ENCODE measurements around the gene C19orf12. TPM values are rescaled to one million over a fixed set of nuclear protein-coding genes. Genes with fewer than 3 reads are reported as not detected.

C19orf12 gene
- total and polyA plus RNA-seq, 2 of the 13 experiments (the other 11 are each of a cell fraction or from before 2014, with no cell fraction given): 17.7 to 34.4 TPM

DNA sequence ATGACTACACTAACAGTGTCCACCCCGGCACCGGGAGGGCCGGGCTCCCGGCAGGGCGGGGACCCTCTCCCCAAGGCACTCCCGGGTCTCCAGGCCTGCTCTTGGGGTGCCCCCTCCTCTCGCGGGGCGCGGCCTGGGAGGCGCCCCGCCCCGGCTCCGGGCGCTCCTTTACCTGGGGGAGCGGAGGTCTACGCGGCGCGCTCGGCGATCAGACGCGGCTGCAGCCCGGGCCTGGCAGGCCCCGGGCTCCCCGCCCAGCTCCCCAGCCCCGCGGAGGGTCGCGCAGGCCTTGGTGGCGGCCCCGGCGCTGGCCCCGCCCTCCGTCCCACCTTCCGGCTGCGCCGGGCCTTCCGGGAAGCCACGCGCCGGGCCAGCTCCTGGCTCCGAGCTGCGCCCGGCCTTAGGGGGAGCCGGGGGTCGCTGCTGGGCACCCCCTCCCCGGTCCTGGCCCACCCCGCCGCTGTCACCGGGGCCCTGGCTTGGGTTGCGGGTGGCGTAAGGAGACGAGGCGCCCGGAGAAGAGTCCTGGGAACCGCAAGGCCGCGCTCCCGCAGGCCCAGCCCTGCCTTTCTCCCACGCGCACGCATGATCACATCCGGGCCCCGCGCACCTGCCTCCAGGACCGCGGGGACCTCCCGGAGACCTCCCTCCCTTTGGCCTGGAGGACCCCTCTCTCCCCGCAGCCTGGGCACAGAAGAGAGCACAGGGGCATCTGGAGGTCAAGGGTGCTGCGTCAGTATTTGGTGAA lies at the start of gene C19orf12 (continued):
- TF ChIP-seq, protein P1, sequence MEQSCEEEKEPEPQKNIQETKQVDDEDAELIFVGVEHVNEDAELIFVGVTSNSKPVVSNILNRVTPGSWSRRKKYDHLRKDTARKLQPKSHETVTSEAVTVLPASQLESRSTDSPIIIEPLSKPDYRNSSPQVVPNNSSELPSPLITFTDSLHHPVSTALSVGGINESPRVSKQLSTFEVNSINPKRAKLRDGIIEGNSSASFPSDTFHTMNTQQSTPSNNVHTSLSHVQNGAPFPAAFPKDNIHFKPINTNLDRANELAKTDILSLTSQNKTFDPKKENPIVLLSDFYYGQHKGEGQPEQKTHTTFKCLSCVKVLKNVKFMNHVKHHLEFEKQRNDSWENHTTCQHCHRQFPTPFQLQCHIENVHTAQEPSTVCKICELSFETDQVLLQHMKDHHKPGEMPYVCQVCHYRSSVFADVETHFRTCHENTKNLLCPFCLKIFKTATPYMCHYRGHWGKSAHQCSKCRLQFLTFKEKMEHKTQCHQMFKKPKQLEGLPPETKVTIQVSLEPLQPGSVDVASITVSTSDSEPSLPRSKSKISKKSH (CRISPR knock-in tag; IDR thresholded peaks at IDR 0.05; ENCODE audit: borderline replicate concordance): no peak
- no peak for TF ChIP-seq XRCC5 (optimal IDR thresholded peaks at IDR 0.05; ENCODE audit: low read length)
- peak; percentile 65; the same call in 1 of the 2 replicates for TF ChIP-seq ZSCAN20 (CRISPR knock-in tag; IDR thresholded peaks at IDR 0.05; ENCODE audit: borderline replicate concordance)
- peak; percentile 87 for TF ChIP-seq GABPB1 (CRISPR knock-in tag; IDR thresholded peaks at IDR 0.05)
- TF ChIP-seq SRSF4 (IDR thresholded peaks at IDR 0.05; ENCODE audit: low read depth, low read length, poor library complexity, severe bottlenecking): no peak
- TF ChIP-seq, protein P2, sequence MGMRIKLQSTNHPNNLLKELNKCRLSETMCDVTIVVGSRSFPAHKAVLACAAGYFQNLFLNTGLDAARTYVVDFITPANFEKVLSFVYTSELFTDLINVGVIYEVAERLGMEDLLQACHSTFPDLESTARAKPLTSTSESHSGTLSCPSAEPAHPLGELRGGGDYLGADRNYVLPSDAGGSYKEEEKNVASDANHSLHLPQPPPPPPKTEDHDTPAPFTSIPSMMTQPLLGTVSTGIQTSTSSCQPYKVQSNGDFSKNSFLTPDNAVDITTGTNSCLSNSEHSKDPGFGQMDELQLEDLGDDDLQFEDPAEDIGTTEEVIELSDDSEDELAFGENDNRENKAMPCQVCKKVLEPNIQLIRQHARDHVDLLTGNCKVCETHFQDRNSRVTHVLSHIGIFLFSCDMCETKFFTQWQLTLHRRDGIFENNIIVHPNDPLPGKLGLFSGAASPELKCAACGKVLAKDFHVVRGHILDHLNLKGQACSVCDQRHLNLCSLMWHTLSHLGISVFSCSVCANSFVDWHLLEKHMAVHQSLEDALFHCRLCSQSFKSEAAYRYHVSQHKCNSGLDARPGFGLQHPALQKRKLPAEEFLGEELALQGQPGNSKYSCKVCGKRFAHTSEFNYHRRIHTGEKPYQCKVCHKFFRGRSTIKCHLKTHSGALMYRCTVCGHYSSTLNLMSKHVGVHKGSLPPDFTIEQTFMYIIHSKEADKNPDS (CRISPR knock-in tag; IDR thresholded peaks at IDR 0.05): no peak
- TF ChIP-seq, protein P3, sequence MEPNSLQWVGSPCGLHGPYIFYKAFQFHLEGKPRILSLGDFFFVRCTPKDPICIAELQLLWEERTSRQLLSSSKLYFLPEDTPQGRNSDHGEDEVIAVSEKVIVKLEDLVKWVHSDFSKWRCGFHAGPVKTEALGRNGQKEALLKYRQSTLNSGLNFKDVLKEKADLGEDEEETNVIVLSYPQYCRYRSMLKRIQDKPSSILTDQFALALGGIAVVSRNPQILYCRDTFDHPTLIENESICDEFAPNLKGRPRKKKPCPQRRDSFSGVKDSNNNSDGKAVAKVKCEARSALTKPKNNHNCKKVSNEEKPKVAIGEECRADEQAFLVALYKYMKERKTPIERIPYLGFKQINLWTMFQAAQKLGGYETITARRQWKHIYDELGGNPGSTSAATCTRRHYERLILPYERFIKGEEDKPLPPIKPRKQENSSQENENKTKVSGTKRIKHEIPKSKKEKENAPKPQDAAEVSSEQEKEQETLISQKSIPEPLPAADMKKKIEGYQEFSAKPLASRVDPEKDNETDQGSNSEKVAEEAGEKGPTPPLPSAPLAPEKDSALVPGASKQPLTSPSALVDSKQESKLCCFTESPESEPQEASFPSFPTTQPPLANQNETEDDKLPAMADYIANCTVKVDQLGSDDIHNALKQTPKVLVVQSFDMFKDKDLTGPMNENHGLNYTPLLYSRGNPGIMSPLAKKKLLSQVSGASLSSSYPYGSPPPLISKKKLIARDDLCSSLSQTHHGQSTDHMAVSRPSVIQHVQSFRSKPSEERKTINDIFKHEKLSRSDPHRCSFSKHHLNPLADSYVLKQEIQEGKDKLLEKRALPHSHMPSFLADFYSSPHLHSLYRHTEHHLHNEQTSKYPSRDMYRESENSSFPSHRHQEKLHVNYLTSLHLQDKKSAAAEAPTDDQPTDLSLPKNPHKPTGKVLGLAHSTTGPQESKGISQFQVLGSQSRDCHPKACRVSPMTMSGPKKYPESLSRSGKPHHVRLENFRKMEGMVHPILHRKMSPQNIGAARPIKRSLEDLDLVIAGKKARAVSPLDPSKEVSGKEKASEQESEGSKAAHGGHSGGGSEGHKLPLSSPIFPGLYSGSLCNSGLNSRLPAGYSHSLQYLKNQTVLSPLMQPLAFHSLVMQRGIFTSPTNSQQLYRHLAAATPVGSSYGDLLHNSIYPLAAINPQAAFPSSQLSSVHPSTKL (CRISPR knock-in tag; IDR thresholded peaks at IDR 0.05): no peak
- TF ChIP-seq, protein P4, sequence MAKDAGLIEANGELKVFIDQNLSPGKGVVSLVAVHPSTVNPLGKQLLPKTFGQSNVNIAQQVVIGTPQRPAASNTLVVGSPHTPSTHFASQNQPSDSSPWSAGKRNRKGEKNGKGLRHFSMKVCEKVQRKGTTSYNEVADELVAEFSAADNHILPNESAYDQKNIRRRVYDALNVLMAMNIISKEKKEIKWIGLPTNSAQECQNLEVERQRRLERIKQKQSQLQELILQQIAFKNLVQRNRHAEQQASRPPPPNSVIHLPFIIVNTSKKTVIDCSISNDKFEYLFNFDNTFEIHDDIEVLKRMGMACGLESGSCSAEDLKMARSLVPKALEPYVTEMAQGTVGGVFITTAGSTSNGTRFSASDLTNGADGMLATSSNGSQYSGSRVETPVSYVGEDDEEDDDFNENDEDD (CRISPR knock-in tag; IDR thresholded peaks at IDR 0.05; ENCODE audit: borderline replicate concordance): peak; percentile 26; the same call in 1 of the 2 replicates
- TF ChIP-seq, protein P5, sequence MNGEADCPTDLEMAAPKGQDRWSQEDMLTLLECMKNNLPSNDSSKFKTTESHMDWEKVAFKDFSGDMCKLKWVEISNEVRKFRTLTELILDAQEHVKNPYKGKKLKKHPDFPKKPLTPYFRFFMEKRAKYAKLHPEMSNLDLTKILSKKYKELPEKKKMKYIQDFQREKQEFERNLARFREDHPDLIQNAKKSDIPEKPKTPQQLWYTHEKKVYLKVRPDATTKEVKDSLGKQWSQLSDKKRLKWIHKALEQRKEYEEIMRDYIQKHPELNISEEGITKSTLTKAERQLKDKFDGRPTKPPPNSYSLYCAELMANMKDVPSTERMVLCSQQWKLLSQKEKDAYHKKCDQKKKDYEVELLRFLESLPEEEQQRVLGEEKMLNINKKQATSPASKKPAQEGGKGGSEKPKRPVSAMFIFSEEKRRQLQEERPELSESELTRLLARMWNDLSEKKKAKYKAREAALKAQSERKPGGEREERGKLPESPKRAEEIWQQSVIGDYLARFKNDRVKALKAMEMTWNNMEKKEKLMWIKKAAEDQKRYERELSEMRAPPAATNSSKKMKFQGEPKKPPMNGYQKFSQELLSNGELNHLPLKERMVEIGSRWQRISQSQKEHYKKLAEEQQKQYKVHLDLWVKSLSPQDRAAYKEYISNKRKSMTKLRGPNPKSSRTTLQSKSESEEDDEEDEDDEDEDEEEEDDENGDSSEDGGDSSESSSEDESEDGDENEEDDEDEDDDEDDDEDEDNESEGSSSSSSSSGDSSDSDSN (CRISPR knock-in tag; IDR thresholded peaks at IDR 0.05): no peak
- TF ChIP-seq RELA (CRISPR knock-in tag; IDR thresholded peaks at IDR 0.05): no peak
- TF ChIP-seq FOXC1 (CRISPR knock-in tag; IDR thresholded peaks at IDR 0.05; ENCODE audit: borderline replicate concordance): no peak
- TF ChIP-seq HOXA7 (CRISPR knock-in tag; IDR thresholded peaks at IDR 0.05): no peak
- TF ChIP-seq ZNF674 (CRISPR knock-in tag; IDR thresholded peaks at IDR 0.05; ENCODE audit: low read depth): peak; percentile 76; the same call in 1 of the 2 replicates
- TF ChIP-seq EED (CRISPR knock-in tag; IDR thresholded peaks at IDR 0.05): peak; percentile 63; the same call in 1 of the 2 replicates
